PFSK-1 (cell line): ENCODE measurements around the gene PTPN23.

Source experiments
- FOXP2 ChIP-seq: optimal IDR thresholded peaks from 2 replicates; pipeline ENCODE3; 2011; ENCODE audit warnings: borderline replicate concordance, control low read depth, inconsistent platforms; ENCODE audit not compliant: insufficient read depth; ENCODE audit errors: extremely low read length, extremely low read depth
- SIN3A ChIP-seq: IDR thresholded peaks from 2 replicates; pipeline ENCODE4 v1.6.1; 2012; ENCODE audit warnings: mild to moderate bottlenecking, low read length, moderate library complexity, borderline replicate concordance; ENCODE audit not compliant: insufficient read depth
- TAF1 ChIP-seq: IDR thresholded peaks from 2 replicates; pipeline ENCODE4 v1.6.1; 2012; ENCODE audit warnings: low read length, control low read depth, borderline replicate concordance; ENCODE audit not compliant: insufficient read depth
- TF ChIP-seq, protein P1 (sequence below), 2 experiments: IDR thresholded peaks; 2 replicates each; pipeline versions ENCODE4 v1.6.1 to v1.8.0; 2011 to 2012; ENCODE audit warnings: low read depth in 2 of 2, low read length in 2 of 2, control low read depth in 1 of 2, inconsistent platforms in 1 of 2, mild to moderate bottlenecking in 1 of 2, moderate library complexity in 1 of 2; ENCODE audit not compliant: insufficient read depth in 1 of 2

GRCh38 chr3:47412453-47412756 lies 31.6 kb downstream of the PTPN23 start:
- TF ChIP-seq, protein P1, sequence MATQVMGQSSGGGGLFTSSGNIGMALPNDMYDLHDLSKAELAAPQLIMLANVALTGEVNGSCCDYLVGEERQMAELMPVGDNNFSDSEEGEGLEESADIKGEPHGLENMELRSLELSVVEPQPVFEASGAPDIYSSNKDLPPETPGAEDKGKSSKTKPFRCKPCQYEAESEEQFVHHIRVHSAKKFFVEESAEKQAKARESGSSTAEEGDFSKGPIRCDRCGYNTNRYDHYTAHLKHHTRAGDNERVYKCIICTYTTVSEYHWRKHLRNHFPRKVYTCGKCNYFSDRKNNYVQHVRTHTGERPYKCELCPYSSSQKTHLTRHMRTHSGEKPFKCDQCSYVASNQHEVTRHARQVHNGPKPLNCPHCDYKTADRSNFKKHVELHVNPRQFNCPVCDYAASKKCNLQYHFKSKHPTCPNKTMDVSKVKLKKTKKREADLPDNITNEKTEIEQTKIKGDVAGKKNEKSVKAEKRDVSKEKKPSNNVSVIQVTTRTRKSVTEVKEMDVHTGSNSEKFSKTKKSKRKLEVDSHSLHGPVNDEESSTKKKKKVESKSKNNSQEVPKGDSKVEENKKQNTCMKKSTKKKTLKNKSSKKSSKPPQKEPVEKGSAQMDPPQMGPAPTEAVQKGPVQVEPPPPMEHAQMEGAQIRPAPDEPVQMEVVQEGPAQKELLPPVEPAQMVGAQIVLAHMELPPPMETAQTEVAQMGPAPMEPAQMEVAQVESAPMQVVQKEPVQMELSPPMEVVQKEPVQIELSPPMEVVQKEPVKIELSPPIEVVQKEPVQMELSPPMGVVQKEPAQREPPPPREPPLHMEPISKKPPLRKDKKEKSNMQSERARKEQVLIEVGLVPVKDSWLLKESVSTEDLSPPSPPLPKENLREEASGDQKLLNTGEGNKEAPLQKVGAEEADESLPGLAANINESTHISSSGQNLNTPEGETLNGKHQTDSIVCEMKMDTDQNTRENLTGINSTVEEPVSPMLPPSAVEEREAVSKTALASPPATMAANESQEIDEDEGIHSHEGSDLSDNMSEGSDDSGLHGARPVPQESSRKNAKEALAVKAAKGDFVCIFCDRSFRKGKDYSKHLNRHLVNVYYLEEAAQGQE (IDR thresholded peaks at IDR 0.05; ENCODE audit: insufficient read depth in 1 of 2, low read depth in 2 of 2, low read length in 2 of 2): no peak
- TF ChIP-seq TAF1 (no peak), FOXP2 (no peak), SIN3A (no peak)
